Keratinocyte (primary cell): ENCODE results near the gene MED9. TPM values are rescaled to one million over a fixed set of nuclear protein-coding genes. Genes with fewer than 3 reads are reported as not detected.

Experiments used
- DNase-seq: peaks from one replicate; pipeline ENCODE4 v3.0.0-alpha.2; 2011; ENCODE audit warnings: low read depth, missing footprints, low spot score
- FAIRE-seq: peaks from 2 replicates; lab custom pipeline; 2011; peaks lifted over from hg19 to GRCh38; lab: Jason Lieb, UNC
- H2AFZ ChIP-seq: 2 replicates; pipeline ENCODE4 v1.6.0; 2012; ENCODE audit warnings: low read length, control low read depth, inconsistent platforms; ENCODE audit not compliant: control insufficient read depth
- H3K27ac ChIP-seq: 2 replicates; pipeline ENCODE4 v1.5.1; 2011; ENCODE audit warnings: low read length; ENCODE audit not compliant: control insufficient read depth, insufficient read depth
- H3K27me3 ChIP-seq: 3 replicates; pipeline ENCODE4 v1.6.0; 2011; ENCODE audit warnings: low read length; ENCODE audit not compliant: control insufficient read depth, insufficient read depth; ENCODE audit errors: extremely low read depth
- H3K36me3 ChIP-seq, 2 experiments: 2 replicates in 1 of 2; 3 replicates in 1 of 2; pipeline ENCODE4 v1.5.1; 2011; ENCODE audit warnings: low read length in 2 of 2, mild to moderate bottlenecking in 1 of 2; ENCODE audit not compliant: control insufficient read depth in 2 of 2, insufficient read depth in 2 of 2; ENCODE audit errors: extremely low read depth in 1 of 2
- H3K4me1 ChIP-seq: 3 replicates; pipeline ENCODE4 v1.5.1; 2011; ENCODE audit warnings: low read length; ENCODE audit not compliant: control insufficient read depth, insufficient read depth; ENCODE audit errors: extremely low read depth
- H3K4me2 ChIP-seq: 3 replicates; pipeline ENCODE4 v1.6.0; 2011; ENCODE audit warnings: low read depth, low read length; ENCODE audit not compliant: control insufficient read depth, insufficient read depth; ENCODE audit errors: extremely low read depth
- H3K4me3 ChIP-seq, 3 experiments: fragments of 200-600 bp in 1 of 3; sonication (generic) in 1 of 3; 2 replicates in 2 of 3; 3 replicates in 1 of 3; pipeline ENCODE4 v1.5.1; 2011 to 2016; ENCODE audit warnings: low read length in 3 of 3, mild to moderate bottlenecking in 3 of 3, control low read depth in 2 of 3, inconsistent platforms in 1 of 3, low read depth in 1 of 3, mixed read lengths in 1 of 3, mixed run types in 1 of 3, moderate library complexity in 1 of 3; ENCODE audit not compliant: control insufficient read depth in 2 of 3, insufficient read depth in 2 of 3; ENCODE audit errors: extremely low read depth in 1 of 3
- H3K79me2 ChIP-seq: 2 replicates; pipeline ENCODE4 v1.6.0; 2012; ENCODE audit warnings: low read length; ENCODE audit not compliant: control insufficient read depth, insufficient read depth
- H3K9ac ChIP-seq: 3 replicates; pipeline ENCODE4 v1.6.0; 2011; ENCODE audit warnings: low read length; ENCODE audit not compliant: control insufficient read depth, insufficient read depth; ENCODE audit errors: extremely low read depth
- H3K9me1 ChIP-seq: 3 replicates; pipeline ENCODE4 v1.6.0; 2011; ENCODE audit warnings: low read length; ENCODE audit not compliant: control insufficient read depth, insufficient read depth; ENCODE audit errors: extremely low read depth
- H3K9me3 ChIP-seq: 2 replicates; pipeline ENCODE4 v1.5.1; 2012; ENCODE audit warnings: low read depth, low read length; ENCODE audit not compliant: control insufficient read depth
- H4K20me1 ChIP-seq: 3 replicates; pipeline ENCODE4 v1.6.0; 2011; ENCODE audit warnings: low read length; ENCODE audit not compliant: control insufficient read depth, insufficient read depth; ENCODE audit errors: extremely low read depth
- CTCF ChIP-seq, 3 experiments: IDR thresholded peaks in 1 of 3; conservative IDR thresholded peaks in 1 of 3; optimal IDR thresholded peaks in 1 of 3; 2 replicates in 2 of 3; 3 replicates in 1 of 3; pipeline versions ENCODE3 to v1.5.1; 2011; ENCODE audit warnings: low read length in 3 of 3, mild to moderate bottlenecking in 3 of 3, moderate library complexity in 2 of 3, control low read depth in 1 of 3, inconsistent platforms in 1 of 3; ENCODE audit not compliant: insufficient read depth in 2 of 3; ENCODE audit errors: extremely low read depth in 1 of 3
- EZH2 ChIP-seq: IDR thresholded peaks from one replicate; pipeline ENCODE4 v1.6.1; 2012; ENCODE audit warnings: inconsistent platforms, mild to moderate bottlenecking, low read length, moderate library complexity
- dilution Hi-C: fragments of 300-500 bp; cut with MboI; formaldehyde crosslinking; loops from one replicate; pipeline ENCODE4 v1.7.0; 2020; ENCODE audit warnings: low sequenced_read_pairs; ENCODE audit not compliant: extremely low pct_ligation_motif_present
- polyA plus RNA-seq, 5 experiments: library from polyadenylated mRNA; depleted of rRNA in 3 of 5; stranded (reverse) in 3 of 5; stranded (forward) in 1 of 5; unstranded in 1 of 5; fragments of >200 nt; gene quantifications; 1 replicate in 1 of 5; 2 replicates in 3 of 5; 3 replicates in 1 of 5; pipeline versions ENCODE4 v1.2.1 to v1.2.3, GENCODE V29; 2011 to 2012; ENCODE audit warnings: missing spikeins in 2 of 5, low read depth in 1 of 5, low replicate concordance in 1 of 5

MED9 gene
- polyA plus RNA-seq, 1 donor (not counting 4 experiments of a cell fraction or from before 2014, with no cell fraction given), result 6.9 TPM

- dilution Hi-C loops, result no loop called here
- no peaks in the 10 kb centered on the region for H3K4me1 ChIP-seq
- no peak for DNase-seq
- H3K4me3 ChIP-seq, result no peak overlapping the region
- H3K4me2 ChIP-seq, result no peak overlapping the region
- no peak overlapping the region for H2AFZ ChIP-seq
- H4K20me1 ChIP-seq, result no peaks in the 10 kb centered on the region
- H3K36me3 ChIP-seq, result no peaks in the 10 kb centered on the region
- FAIRE-seq, result no peak
- H3K9ac ChIP-seq, result no peak overlapping the region
- H3K9me1 ChIP-seq, result no peaks in the 10 kb centered on the region
- no peak overlapping the region for H3K27ac ChIP-seq
- TF ChIP-seq EZH2, result no peak
- no peak for TF ChIP-seq CTCF (optimal IDR thresholded peaks at IDR 0.05 in 1 of 3, IDR thresholded peaks at IDR 0.05 in 1 of 3, conservative IDR thresholded peaks at IDR 0.05 in 1 of 3; ENCODE audit: extremely low read depth in 1 of 3, insufficient read depth in 2 of 3, low read length in 3 of 3)
- no peaks in the 10 kb centered on the region for H3K9me3 ChIP-seq
- H3K27me3 ChIP-seq, result peaks cover 34% of the 10 kb centered on the region
- H3K79me2 ChIP-seq, result no peaks in the 10 kb centered on the region
These were observed 6.8 kb upstream of the MED9 start for GRCh38 chr17:17469996-17470395.

- Histone ChIP-seq H3K4me1 (no peaks in the 10 kb centered on the region), H2AFZ (no peak overlapping the region), H3K4me3 (no peak overlapping the region), H3K36me3 (no peaks in the 10 kb centered on the region), H3K4me2 (no peak overlapping the region), H3K9me3 (no peaks in the 10 kb centered on the region), H3K27me3 (peaks cover 25% of the 10 kb centered on the region), H4K20me1 (no peaks in the 10 kb centered on the region), H3K27ac (no peak overlapping the region), H3K9ac (no peak overlapping the region), H3K9me1 (no peaks in the 10 kb centered on the region), H3K79me2 (peaks cover 6% of the 10 kb centered on the region)
- no peak for DNase-seq
- dilution Hi-C loops, result no loop called here
- TF ChIP-seq CTCF (optimal IDR thresholded peaks at IDR 0.05 in 1 of 3, IDR thresholded peaks at IDR 0.05 in 1 of 3, conservative IDR thresholded peaks at IDR 0.05 in 1 of 3; ENCODE audit: extremely low read depth in 1 of 3, insufficient read depth in 2 of 3, low read length in 3 of 3) (no peak), EZH2 (no peak)
- FAIRE-seq, result no peak
These were observed 4.4 kb upstream of the MED9 start for GRCh38 chr17:17472333-17472920.
